Measurements from ENCODE around the gene MBD3L2. TPM values are rescaled to one million over a fixed set of nuclear protein-coding genes. Genes with fewer than 3 reads are reported as not detected.
"Not testable (repeated sequence)": the region's sequence is repeated elsewhere in the genome, so short reads cannot be mapped to it uniquely, and the experiment has no call there.

MBD3L2 gene
- total RNA-seq (not detected), polyA plus RNA-seq (not detected)
- long read RNA-seq, donor 1 = 0 reads
- long read RNA-seq, donor 2 = 0 reads

GRCh38 chr19:7049021-7049420, at the start of gene MBD3L2:
Gene MBD3L2 (plus strand): TSS chr19:7049321. CDS start chr19:7049374, 53 bp downstream.
- DNase-seq; H3K9me3 ChIP-seq; intact Hi-C loops (cut with DNase I; ENCODE audit: low total_unique reads); H3K4me1 ChIP-seq; H3K27me3 ChIP-seq (replicated peaks in 1 of 7); H3K36me3 ChIP-seq; H3K27ac ChIP-seq; H3K4me3 ChIP-seq: not testable (repeated sequence)
- WGBS, 5 donors = no CpG with 5 or more reads among the region's 7 CpGs

- Histone ChIP-seq H3K36me3 (no peaks in the 10 kb centered on the region), H3K4me1 (no peaks in the 10 kb centered on the region), H3K9me3 (no peaks in the 10 kb centered on the region), H3K4me3 (no peak overlapping the region), H3K27me3 (replicated peaks in 1 of 7) (peaks cover 0 to 20% (median 0%) of the 10 kb centered on the region in 7 donors), H3K27ac (peak overlapping the region in 4 of 8 donors; percentile 43 to 70 (median 62))
- WGBS, 5 donors = 73 to 82% (median 79%) methylated on average over 7 of the region's 7 CpGs
- DNase-seq = no peak
- no peak for TF ChIP-seq POLR2A (IDR thresholded peaks at IDR 0.05)
- no peak for TF ChIP-seq POLR2AphosphoS5 (IDR thresholded peaks at IDR 0.05)
- TF ChIP-seq CTCF (IDR thresholded peaks at IDR 0.05 in 8 of 11, conservative IDR thresholded peaks at IDR 0.05 in 3 of 11) = no peak
- intact Hi-C loops (cut with DNase I; ENCODE audit: low total_unique reads) = no loop called here
Measured at GRCh38 chr19:6999933-7000332, 49.2 kb upstream of the MBD3L2 start.

- Histone ChIP-seq H3K4me1 (no peaks in the 10 kb centered on the region), H3K36me3 (no peaks in the 10 kb centered on the region), H3K9me3 (no peaks in the 10 kb centered on the region), H3K4me3 (no peak overlapping the region), H3K27me3 (replicated peaks in 1 of 7) (peaks cover 0 to 20% (median 0%) of the 10 kb centered on the region in 7 donors), H3K27ac (peak overlapping the region in 4 of 8 donors; percentile 43 to 70 (median 62))
- intact Hi-C loops (cut with DNase I; ENCODE audit: low total_unique reads) = no loop called here
- 58 to 69% (median 64%) methylated on average over 3 of the region's 3 CpGs for WGBS, 5 donors
- no peak for DNase-seq
- TF ChIP-seq POLR2AphosphoS5 (IDR thresholded peaks at IDR 0.05) (no peak), POLR2A (IDR thresholded peaks at IDR 0.05) (no peak), CTCF (IDR thresholded peaks at IDR 0.05 in 8 of 11, conservative IDR thresholded peaks at IDR 0.05 in 3 of 11) (no peak)
Measured at GRCh38 chr19:7000333-7000732, 48.8 kb upstream of the MBD3L2 start.

- no peaks in the 10 kb centered on the region for H3K4me1 ChIP-seq
- peak overlapping the region in 4 of 8 donors; percentile 33 to 70 (median 62) for H3K27ac ChIP-seq
- no peak for DNase-seq
- peaks cover 0 to 20% (median 0%) of the 10 kb centered on the region in 7 donors for H3K27me3 ChIP-seq (replicated peaks in 1 of 7)
- intact Hi-C loops (cut with DNase I; ENCODE audit: low total_unique reads) = no loop called here
- no peaks in the 10 kb centered on the region for H3K9me3 ChIP-seq
- H3K4me3 ChIP-seq = no peak overlapping the region
- no peaks in the 10 kb centered on the region for H3K36me3 ChIP-seq
- 67 to 91% (median 78%) methylated on average over 1 of the region's 1 CpG for WGBS, 5 donors
- TF ChIP-seq POLR2AphosphoS5 (IDR thresholded peaks at IDR 0.05) = no peak
- TF ChIP-seq POLR2A (IDR thresholded peaks at IDR 0.05) = no peak
- no peak for TF ChIP-seq CTCF (IDR thresholded peaks at IDR 0.05 in 8 of 11, conservative IDR thresholded peaks at IDR 0.05 in 3 of 11)
Measured at GRCh38 chr19:7000816-7001215, 48.3 kb upstream of the MBD3L2 start.

All from spleen (tissue), 13 donors.